ENCODE measurements around the gene CCNH. TPM values are rescaled to one million over a fixed set of nuclear protein-coding genes. Genes with fewer than 3 reads are reported as not detected.

The CCNH gene
- total RNA-seq, 1 experiment from 2014 or later = 39.6 TPM

GRCh38 chr5:87398981-87399614, 13.6 kb downstream of the CCNH start:
- H3K27ac Mint-ChIP-seq (ENCODE audit: unreplicated experiment) = no peak overlapping the region
- no peak for DNase-seq
- CTCF ChIA-PET = no interaction called here
- Histone ChIP-seq H3K36me3 (ENCODE audit: control insufficient read depth, insufficient read depth, low read length) (peaks cover 5% of the 10 kb centered on the region), H3K4me3 (ENCODE audit: low read depth, low read length) (no peak overlapping the region), H3K4me1 (0 out of 2 replicates have a peak, but pooled peaks cover 3% of the 10 kb centered on the region), H3K27me3 (replicated peaks; ENCODE audit: control insufficient read depth, insufficient read depth, low read length) (no peaks in the 10 kb centered on the region), H3K9me3 (no peaks in the 10 kb centered on the region)
- intact Hi-C loops (cut with micrococcal nuclease; ENCODE audit: unreplicated experiment) = no loop called here
- TF ChIP-seq, protein P1, sequence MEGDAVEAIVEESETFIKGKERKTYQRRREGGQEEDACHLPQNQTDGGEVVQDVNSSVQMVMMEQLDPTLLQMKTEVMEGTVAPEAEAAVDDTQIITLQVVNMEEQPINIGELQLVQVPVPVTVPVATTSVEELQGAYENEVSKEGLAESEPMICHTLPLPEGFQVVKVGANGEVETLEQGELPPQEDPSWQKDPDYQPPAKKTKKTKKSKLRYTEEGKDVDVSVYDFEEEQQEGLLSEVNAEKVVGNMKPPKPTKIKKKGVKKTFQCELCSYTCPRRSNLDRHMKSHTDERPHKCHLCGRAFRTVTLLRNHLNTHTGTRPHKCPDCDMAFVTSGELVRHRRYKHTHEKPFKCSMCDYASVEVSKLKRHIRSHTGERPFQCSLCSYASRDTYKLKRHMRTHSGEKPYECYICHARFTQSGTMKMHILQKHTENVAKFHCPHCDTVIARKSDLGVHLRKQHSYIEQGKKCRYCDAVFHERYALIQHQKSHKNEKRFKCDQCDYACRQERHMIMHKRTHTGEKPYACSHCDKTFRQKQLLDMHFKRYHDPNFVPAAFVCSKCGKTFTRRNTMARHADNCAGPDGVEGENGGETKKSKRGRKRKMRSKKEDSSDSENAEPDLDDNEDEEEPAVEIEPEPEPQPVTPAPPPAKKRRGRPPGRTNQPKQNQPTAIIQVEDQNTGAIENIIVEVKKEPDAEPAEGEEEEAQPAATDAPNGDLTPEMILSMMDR (IDR thresholded peaks at IDR 0.05; ENCODE audit: insufficient read depth in 1 of 2, low read depth in 1 of 2, low read length in 1 of 2, severe bottlenecking in 1 of 2, unreplicated experiment in 1 of 2) = no peak
- POLR2A ChIA-PET = interaction anchor here (1.9 kb wide), 1 partner anchor 14 kb away, joined by 5 read pairs; no protein-coding TSS in a partner anchor
- BruUV-seq (replicated peaks) = no TSS peak
- H3K4me1 Mint-ChIP-seq (ENCODE audit: low read depth, unreplicated experiment) = no peaks in the 10 kb centered on the region
- no peak overlapping the region for H3K4me3 Mint-ChIP-seq (ENCODE audit: unreplicated experiment)
- no peaks in the 10 kb centered on the region for H3K9me3 Mint-ChIP-seq (ENCODE audit: unreplicated experiment)
- peaks cover 73% of the 10 kb centered on the region for H3K36me3 Mint-ChIP-seq (ENCODE audit: insufficient read depth, unreplicated experiment)
- no peaks in the 10 kb centered on the region for H3K27me3 Mint-ChIP-seq (ENCODE audit: insufficient read depth, unreplicated experiment)

GRCh38 chr5:87394411-87395165, 18.1 kb downstream of the CCNH start:
- Histone ChIP-seq H3K27me3 (replicated peaks; ENCODE audit: control insufficient read depth, insufficient read depth, low read length) (no peaks in the 10 kb centered on the region), H3K4me3 (ENCODE audit: low read depth, low read length) (no peak overlapping the region), H3K4me1 (0 out of 2 replicates have a peak, but pooled peaks cover 3% of the 10 kb centered on the region), H3K9me3 (no peaks in the 10 kb centered on the region), H3K36me3 (ENCODE audit: control insufficient read depth, insufficient read depth, low read length) (peaks cover 2% of the 10 kb centered on the region; the same call in 1 of the 2 replicates)
- Mint-ChIP-seq H3K27ac (ENCODE audit: unreplicated experiment) (peak overlapping the region; percentile 29), H3K9me3 (ENCODE audit: unreplicated experiment) (no peaks in the 10 kb centered on the region), H3K27me3 (ENCODE audit: insufficient read depth, unreplicated experiment) (no peaks in the 10 kb centered on the region), H3K4me1 (ENCODE audit: low read depth, unreplicated experiment) (no peaks in the 10 kb centered on the region), H3K36me3 (ENCODE audit: insufficient read depth, unreplicated experiment) (peaks cover 88% of the 10 kb centered on the region), H3K4me3 (ENCODE audit: unreplicated experiment) (no peak overlapping the region)
- intact Hi-C loops (cut with micrococcal nuclease; ENCODE audit: unreplicated experiment) = no loop called here
- POLR2A ChIA-PET = no interaction called here
- no peak for DNase-seq
- CTCF ChIA-PET = no interaction called here
- TF ChIP-seq, protein P1 (IDR thresholded peaks at IDR 0.05; ENCODE audit: insufficient read depth in 1 of 2, low read depth in 1 of 2, low read length in 1 of 2, severe bottlenecking in 1 of 2, unreplicated experiment in 1 of 2) = no peak
- no TSS peak for BruUV-seq (replicated peaks)

DNA sequence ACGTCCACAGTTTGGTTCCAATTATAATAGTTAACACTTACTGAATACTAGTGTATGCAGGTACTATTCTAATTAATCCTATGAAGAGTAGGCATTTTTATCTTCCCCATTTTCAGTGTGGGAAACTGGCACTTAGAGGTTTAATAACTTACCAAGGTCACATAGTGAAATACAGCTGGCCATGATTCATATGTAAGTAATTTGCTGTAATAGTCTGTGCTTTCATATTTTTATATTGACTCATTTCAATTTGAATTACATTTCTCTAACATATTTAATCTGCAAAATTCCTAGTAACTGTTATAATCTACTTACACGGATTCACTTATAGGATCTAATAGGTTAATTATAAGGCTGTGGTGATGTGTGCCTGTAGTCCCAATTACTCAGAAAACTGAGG, 19.4 kb downstream of the CCNH start:
- no peaks in the 10 kb centered on the region for H3K4me1 Mint-ChIP-seq (ENCODE audit: low read depth, unreplicated experiment)
- TF ChIP-seq, protein P1 (IDR thresholded peaks at IDR 0.05; ENCODE audit: insufficient read depth in 1 of 2, low read depth in 1 of 2, low read length in 1 of 2, severe bottlenecking in 1 of 2, unreplicated experiment in 1 of 2) = no peak
- no peaks in the 10 kb centered on the region for H3K27me3 ChIP-seq (replicated peaks; ENCODE audit: control insufficient read depth, insufficient read depth, low read length)
- no peak overlapping the region for H3K4me3 Mint-ChIP-seq (ENCODE audit: unreplicated experiment)
- H3K9me3 ChIP-seq = no peaks in the 10 kb centered on the region
- H3K4me3 ChIP-seq (ENCODE audit: low read depth, low read length) = no peak overlapping the region
- no peaks in the 10 kb centered on the region; the same call in 1 of the 2 replicates for H3K36me3 ChIP-seq (ENCODE audit: control insufficient read depth, insufficient read depth, low read length)
- DNase-seq = no peak
- no peaks in the 10 kb centered on the region for H3K27me3 Mint-ChIP-seq (ENCODE audit: insufficient read depth, unreplicated experiment)
- ChIA-PET POLR2A (no interaction called here), CTCF (no interaction called here)
- no TSS peak for BruUV-seq (replicated peaks)
- H3K4me1 ChIP-seq = no peaks in the 10 kb centered on the region
- H3K9me3 Mint-ChIP-seq (ENCODE audit: unreplicated experiment) = no peaks in the 10 kb centered on the region
- peaks cover 81% of the 10 kb centered on the region for H3K36me3 Mint-ChIP-seq (ENCODE audit: insufficient read depth, unreplicated experiment)
- H3K27ac Mint-ChIP-seq (ENCODE audit: unreplicated experiment) = no peak overlapping the region
- intact Hi-C loops (cut with micrococcal nuclease; ENCODE audit: unreplicated experiment) = no loop called here
